Endothelial cell of umbilical vein (primary cell): ENCODE results near the gene AKT3. TPM values are rescaled to one million over a fixed set of nuclear protein-coding genes. Genes with fewer than 3 reads are reported as not detected.

ENCODE experiments used
- BruUV-seq: library from RNA; stranded (reverse); fragments of 400-500 nt; replicated peaks from 2 replicates; lab custom pipeline; 2021; lab: Mats Ljungman, UMichigan
- CTCF ChIA-PET: fragments of 300-600, 350-600 bp; sonication (Branson Sonifier 250); formaldehyde crosslinking; loops from one replicate; lab custom pipeline; 2021; ENCODE audit warnings: antibody characterized with exemption, inconsistent platforms; lab: Charles Lee
- POLR2A ChIA-PET: fragments of 300-600, 350-600 bp; sonication (Branson Sonifier 250); formaldehyde crosslinking; loops from one replicate; lab custom pipeline; 2021; ENCODE audit warnings: antibody characterized with exemption, inconsistent platforms; lab: Charles Lee
- DNase-seq: peaks from one replicate; pipeline ENCODE4 v3.0.0-alpha.2; 2011; ENCODE audit warnings: low read depth, low spot score
- FAIRE-seq: peaks from 2 replicates; lab custom pipeline; 2011; peaks lifted over from hg19 to GRCh38; lab: Jason Lieb, UNC
- H2AFZ ChIP-seq: 2 replicates; pipeline ENCODE4 v1.6.0; 2012; ENCODE audit warnings: low read depth, low read length, control low read depth, inconsistent platforms
- H3K27ac ChIP-seq: 2 replicates; pipeline ENCODE4 v1.5.1; 2011; ENCODE audit warnings: low read depth, mild to moderate bottlenecking, control low read depth, low read length, moderate library complexity; ENCODE audit not compliant: insufficient read depth
- H3K27me3 ChIP-seq, 2 experiments: 2 replicates each; pipeline versions ENCODE4 v1.6.0 to v1.6.1; 2011; ENCODE audit warnings: low read length in 2 of 2, mixed read lengths in 1 of 2; ENCODE audit not compliant: control insufficient read depth in 2 of 2, insufficient read depth in 2 of 2
- H3K36me3 ChIP-seq, 2 experiments: 2 replicates in 1 of 2; 3 replicates in 1 of 2; pipeline ENCODE4 v1.5.1; 2011; ENCODE audit warnings: low read length in 2 of 2, mild to moderate bottlenecking in 1 of 2, moderate library complexity in 1 of 2; ENCODE audit not compliant: control insufficient read depth in 2 of 2, insufficient read depth in 2 of 2; ENCODE audit errors: extremely low read depth in 1 of 2
- H3K4me1 ChIP-seq: 3 replicates; pipeline ENCODE4 v1.5.1; 2011; ENCODE audit warnings: mild to moderate bottlenecking, low read length; ENCODE audit not compliant: control insufficient read depth, insufficient read depth; ENCODE audit errors: extremely low read depth
- H3K4me2 ChIP-seq: 2 replicates; pipeline ENCODE4 v1.6.1; 2011; ENCODE audit warnings: low read length, control low read depth, mixed read lengths; ENCODE audit not compliant: insufficient read depth
- H3K4me3 ChIP-seq, 3 experiments: fragments of 200-600 bp in 1 of 3; sonication (generic), shearing (Covaris generic) in 1 of 3; replicated peaks in 1 of 3; 2 replicates each; pipeline ENCODE4 v1.5.1; 2011 to 2016; ENCODE audit warnings: control low read depth in 3 of 3, low read length in 3 of 3, mild to moderate bottlenecking in 2 of 3, inconsistent platforms in 1 of 3, low read depth in 1 of 3, moderate library complexity in 1 of 3; ENCODE audit not compliant: insufficient read depth in 1 of 3
- H3K79me2 ChIP-seq: 2 replicates; pipeline ENCODE4 v1.6.0; 2012; ENCODE audit warnings: low read length, inconsistent platforms; ENCODE audit not compliant: control insufficient read depth, insufficient read depth
- H3K9ac ChIP-seq: replicated peaks from 2 replicates; pipeline ENCODE3; 2011; ENCODE audit warnings: low read length, control low read depth; ENCODE audit not compliant: insufficient read depth; ENCODE audit errors: extremely low read depth
- H3K9me1 ChIP-seq: replicated peaks from 3 replicates; pipeline ENCODE4 v1.6.0; 2011; ENCODE audit warnings: mild to moderate bottlenecking, low read length; ENCODE audit not compliant: control insufficient read depth, insufficient read depth; ENCODE audit errors: extremely low read depth
- H3K9me3 ChIP-seq: replicated peaks from 2 replicates; pipeline ENCODE4 v1.5.1; 2012; ENCODE audit warnings: low read length, inconsistent platforms; ENCODE audit not compliant: control insufficient read depth, insufficient read depth
- H4K20me1 ChIP-seq: replicated peaks from 2 replicates; pipeline ENCODE3; 2011; ENCODE audit warnings: mild to moderate bottlenecking, low read length; ENCODE audit not compliant: control insufficient read depth, insufficient read depth; ENCODE audit errors: extremely low read depth
- CTCF ChIP-seq, 2 donors: IDR thresholded peaks; 1 replicate in 1 of 2; 2 replicates in 1 of 2; pipeline ENCODE4 v1.5.1; 2011; ENCODE audit warnings: low read length in 2 of 2, mild to moderate bottlenecking in 2 of 2, moderate library complexity in 2 of 2, control low read depth in 1 of 2, inconsistent platforms in 1 of 2, low read depth in 1 of 2; ENCODE audit not compliant: insufficient read depth in 1 of 2; ENCODE audit errors: extremely low read depth in 1 of 2
- EZH2 ChIP-seq: IDR thresholded peaks from 2 replicates; pipeline ENCODE4 v1.6.1; 2012; ENCODE audit warnings: borderline replicate concordance, low read depth, mild to moderate bottlenecking, moderate library complexity, low read length, inconsistent platforms; ENCODE audit not compliant: severe bottlenecking
- FOS ChIP-seq: IDR thresholded peaks from 2 replicates; pipeline ENCODE4 v1.6.1; 2011; ENCODE audit warnings: mild to moderate bottlenecking, low read length, moderate library complexity, borderline replicate concordance; ENCODE audit not compliant: insufficient read depth
- GATA2 ChIP-seq: IDR thresholded peaks from 2 replicates; pipeline ENCODE4 v1.7.0; 2011; ENCODE audit warnings: low read depth, mild to moderate bottlenecking, moderate library complexity, mixed read lengths, low read length; ENCODE audit not compliant: insufficient read length, insufficient read depth
- JUN ChIP-seq: IDR thresholded peaks from 2 replicates; pipeline ENCODE4 v1.6.1; 2011; ENCODE audit warnings: borderline replicate concordance, low read depth; ENCODE audit not compliant: insufficient read length, insufficient read depth
- MAX ChIP-seq: IDR thresholded peaks from 2 replicates; pipeline ENCODE4 v1.6.1; 2011; ENCODE audit not compliant: insufficient read depth, insufficient read length
- MYC ChIP-seq: IDR thresholded peaks from one replicate; pipeline ENCODE4 v1.6.1; 2011; ENCODE audit warnings: mild to moderate bottlenecking, low read depth, low read length
- POLR2A ChIP-seq: IDR thresholded peaks from 2 replicates; pipeline ENCODE4 v1.6.1; 2012; ENCODE audit warnings: low read depth, mild to moderate bottlenecking, control low read depth, low read length
- POLR2AphosphoS5 ChIP-seq: IDR thresholded peaks from 2 replicates; pipeline ENCODE4 v1.6.1; 2012; ENCODE audit warnings: low read depth, mild to moderate bottlenecking, control low read depth, low read length, moderate library complexity; ENCODE audit not compliant: insufficient read depth
- dilution Hi-C: fragments of 300-500 bp; cut with MboI; formaldehyde crosslinking; loops from one replicate; pipeline ENCODE4 v1.15.0; 2019; ENCODE audit warnings: low sequenced_read_pairs; ENCODE audit not compliant: extremely low pct_ligation_motif_present
- intact Hi-C: fragments of 100-400 bp; cut with micrococcal nuclease; formaldehyde crosslinking; loops from one replicate; pipeline ENCODE4 v1.10.0; 2022
- polyA plus RNA-seq, 4 experiments: library from polyadenylated mRNA; depleted of rRNA in 3 of 4; stranded (reverse) in 3 of 4; unstranded in 1 of 4; fragments of >200 nt; gene quantifications; 2 replicates each; pipeline versions ENCODE4 v1.2.1 to v1.2.3, GENCODE V29; 2011 to 2012; ENCODE audit warnings: missing spikeins in 1 of 4
- total RNA-seq: library from RNA; stranded (reverse); gene quantifications from 2 replicates; pipeline ENCODE4 v1.2.3, GENCODE V29; 2021

The AKT3 gene
- total and polyA plus RNA-seq, 2 donors (not counting 3 experiments of a cell fraction or from before 2014, with no cell fraction given) = 20.6 to 97.1 TPM

- POLR2A ChIA-PET = interaction anchor here (0.6 kb wide), 1 partner anchor 13 kb away, joined by 3 read pairs; no protein-coding TSS in a partner anchor
- H3K36me3 ChIP-seq = no peaks in the 10 kb centered on the region
- no peak overlapping the region for H3K4me2 ChIP-seq
- FAIRE-seq (no peak), DNase-seq (no peak)
- H3K9me3 ChIP-seq = no peaks in the 10 kb centered on the region
- intact Hi-C loops (no loop called here), dilution Hi-C loops (no loop called here)
- no peaks in the 10 kb centered on the region for H3K79me2 ChIP-seq
- no peak overlapping the region for H3K9ac ChIP-seq
- no peak for TF ChIP-seq FOS
- no peaks in the 10 kb centered on the region for H4K20me1 ChIP-seq
- no peak overlapping the region for H3K4me3 ChIP-seq
- CTCF ChIA-PET = interaction anchor here (1.5 to 2.0 kb wide), 2 partner anchors 8 to 112 kb away, joined by 3 to 4 read pairs; no protein-coding TSS in a partner anchor
- no TSS peak for BruUV-seq
- no peaks in the 10 kb centered on the region for H3K4me1 ChIP-seq
- no peaks in the 10 kb centered on the region for H3K27me3 ChIP-seq
- H2AFZ ChIP-seq = no peak overlapping the region
- H3K9me1 ChIP-seq = no peaks in the 10 kb centered on the region
- H3K27ac ChIP-seq = no peak overlapping the region
Measured at GRCh38 chr1:243455760-243456651, 394.0 kb downstream of the AKT3 start.

- H2AFZ ChIP-seq = no peak overlapping the region
- no peak overlapping the region for H3K4me2 ChIP-seq
- no peaks in the 10 kb centered on the region for H3K4me1 ChIP-seq
- dilution Hi-C loops (no loop called here), intact Hi-C loops (no loop called here)
- FAIRE-seq (no peak), DNase-seq (no peak)
- H3K9me3 ChIP-seq = no peaks in the 10 kb centered on the region
- ChIA-PET POLR2A (no interaction called here), CTCF (interaction anchor here (2.0 kb wide), 1 partner anchor 111 kb away, joined by 4 read pairs; no protein-coding TSS in a partner anchor)
- H3K27ac ChIP-seq = no peak overlapping the region
- H3K36me3 ChIP-seq = no peaks in the 10 kb centered on the region
- H4K20me1 ChIP-seq = no peaks in the 10 kb centered on the region
- no peak for TF ChIP-seq JUN
- no peak for TF ChIP-seq POLR2AphosphoS5
- TF ChIP-seq FOS = no peak
- TF ChIP-seq POLR2A = no peak
- TF ChIP-seq MAX = no peak
- no peak for TF ChIP-seq GATA2
- no peak for TF ChIP-seq MYC
- TF ChIP-seq EZH2 = no peak
- no peak for TF ChIP-seq CTCF (IDR thresholded peaks at IDR 0.05; ENCODE audit: extremely low read depth in 1 of 2, insufficient read depth in 1 of 2, low read depth in 1 of 2, low read length in 2 of 2)
- no TSS peak for BruUV-seq
- H3K4me3 ChIP-seq = no peak overlapping the region
- no peaks in the 10 kb centered on the region for H3K9me1 ChIP-seq
- H3K79me2 ChIP-seq = no peaks in the 10 kb centered on the region
- no peak overlapping the region for H3K9ac ChIP-seq
- H3K27me3 ChIP-seq = no peaks in the 10 kb centered on the region
Measured at GRCh38 chr1:243454328-243454997, 395.6 kb downstream of the AKT3 start.
